Activated CD8-positive, alpha-beta memory T cell treated with anti-CD3 and anti-CD28 coated beads for 4 hours (primary cell): Measurements from ENCODE around the gene ACTR1B.
"Not testable (repeated sequence)": the region's sequence is repeated elsewhere in the genome, so short reads cannot be mapped to it uniquely, and the experiment has no call there.

ENCODE experiments used
- DNase-seq, 2 donors: peaks; one replicate each; pipeline ENCODE4 v3.0.0-alpha.2; 2020; ENCODE audit warnings: low read depth in 2 of 2

Gene ACTR1B

DNA sequence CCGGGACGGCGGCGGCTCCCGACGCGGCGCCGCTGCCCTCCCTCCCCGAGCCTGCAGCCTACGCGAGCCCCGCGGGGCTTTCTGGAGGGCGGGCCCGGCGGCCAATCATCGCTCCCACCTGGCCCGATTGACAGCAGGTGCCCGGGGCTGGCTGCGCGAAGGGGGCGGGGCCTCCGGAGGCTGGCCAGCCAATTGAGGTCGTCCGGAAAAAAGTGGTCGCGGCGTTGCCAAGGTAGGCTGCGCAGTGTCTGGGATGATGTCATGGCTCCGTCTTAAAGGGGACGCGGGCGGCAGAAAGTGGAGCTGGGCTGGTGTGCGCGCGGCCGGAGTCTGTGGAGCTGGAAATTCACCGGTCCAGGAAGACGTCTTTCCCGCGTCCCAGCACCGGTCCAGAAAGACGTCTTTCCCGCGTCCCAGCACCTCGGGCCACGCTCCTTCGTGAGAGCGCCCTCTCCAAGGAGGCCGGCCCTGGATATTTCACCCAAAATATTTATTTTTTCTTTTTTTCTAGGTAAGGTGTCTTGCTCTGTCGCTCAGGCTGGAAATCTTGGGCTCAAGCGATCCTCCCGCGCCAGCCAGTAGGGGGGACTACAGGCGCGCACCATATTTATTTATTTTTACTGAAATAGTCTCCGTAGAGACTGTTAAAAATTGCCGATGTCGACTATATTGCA lies at the start of gene ACTR1B:
Gene ACTR1B (minus strand): TSS at position 83 of the 674 bp plus-strand sequence. CDS start 154 bp downstream, outside the sequence.
- peak; percentile 91 to 96 for DNase-seq

DNA sequence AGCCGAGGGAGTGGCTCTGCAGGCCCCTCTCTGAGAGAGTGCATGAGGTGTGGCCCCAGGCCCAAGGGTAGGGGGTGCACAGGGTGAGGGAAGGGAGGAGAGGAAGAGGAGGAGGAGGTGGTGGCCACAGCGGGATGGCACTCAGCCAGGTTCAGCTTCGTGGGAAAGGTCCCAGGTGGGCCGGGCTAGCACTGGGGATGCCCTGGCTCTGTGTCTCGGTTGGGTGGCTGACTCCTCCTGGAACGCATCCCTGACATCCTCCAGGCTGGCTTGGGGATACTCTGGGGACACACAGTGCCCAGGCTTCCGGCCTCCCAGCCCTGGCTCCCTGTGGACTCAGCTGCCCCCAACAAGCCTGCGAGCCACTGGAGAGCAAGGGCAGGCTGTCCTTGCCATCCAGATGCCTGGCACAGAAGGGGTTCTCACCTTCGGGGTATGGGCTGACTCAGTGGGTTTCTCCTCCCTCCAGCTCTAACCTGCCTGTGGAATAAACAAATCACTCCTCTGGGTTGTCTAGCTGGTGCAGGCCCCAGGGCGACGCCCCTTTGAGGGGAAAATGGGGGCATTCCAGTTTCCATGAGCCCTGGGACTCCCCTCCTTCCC lies 49.0 kb upstream of the ACTR1B start:
- peak in 1 of 2 donors; percentile 58 for DNase-seq

DNA sequence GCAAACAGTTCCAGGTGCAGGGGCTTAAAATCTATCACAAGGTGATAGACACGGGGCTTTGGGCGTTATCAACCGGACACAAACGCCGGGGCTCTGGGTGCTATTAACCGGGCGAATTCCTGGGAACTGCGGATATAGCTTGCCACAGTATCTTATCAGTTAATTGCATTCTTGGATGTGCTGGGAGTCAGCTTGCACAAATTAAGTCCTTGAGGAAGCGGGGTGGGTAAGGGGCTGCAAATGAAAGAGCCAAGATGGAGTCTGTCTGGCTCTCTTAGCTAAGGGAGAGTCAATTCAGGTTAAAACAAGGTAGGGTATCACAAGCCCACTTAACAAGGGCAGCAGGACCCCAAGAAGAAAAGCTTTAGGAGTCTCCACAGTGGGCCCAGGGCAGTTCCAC lies 48.3 kb upstream of the ACTR1B start:
- not testable (repeated sequence) for DNase-seq

DNA sequence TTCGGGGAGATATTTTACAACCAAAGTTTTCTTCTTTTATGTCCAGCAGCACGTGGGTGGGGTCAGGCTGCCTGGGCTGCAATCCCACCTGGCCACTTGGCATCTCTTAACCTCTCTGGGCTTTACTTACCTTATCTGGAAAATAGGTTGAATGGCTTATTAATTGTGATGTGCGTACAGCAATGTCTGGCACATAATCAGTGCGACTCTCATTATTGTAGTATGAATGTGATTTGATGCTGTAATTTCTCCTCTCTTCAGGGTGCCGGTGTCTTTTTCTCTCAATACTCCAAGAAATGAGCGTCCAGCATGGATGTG lies 47.5 kb upstream of the ACTR1B start:
- DNase-seq, result no peak

DNA sequence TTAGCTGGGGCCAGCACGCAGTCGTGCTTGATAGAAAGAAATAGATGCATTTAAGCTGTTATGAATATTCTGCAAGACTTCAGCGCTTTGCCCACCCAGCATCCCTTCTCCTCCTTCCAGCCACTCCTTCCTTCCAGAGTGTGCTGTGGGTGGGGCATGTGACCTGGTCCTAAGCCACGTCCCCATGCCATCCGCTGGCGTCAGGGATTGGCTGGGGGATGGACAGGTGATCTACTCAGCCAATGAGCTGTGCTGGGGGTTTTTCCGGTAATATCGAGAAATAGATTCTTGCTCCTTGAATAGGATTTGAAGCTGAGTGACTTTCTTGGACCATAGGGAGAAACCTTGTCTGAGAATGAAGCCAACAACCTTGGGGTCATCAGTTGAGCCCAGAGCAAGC lies 44.8 kb upstream of the ACTR1B start:
- no peak for DNase-seq

DNA sequence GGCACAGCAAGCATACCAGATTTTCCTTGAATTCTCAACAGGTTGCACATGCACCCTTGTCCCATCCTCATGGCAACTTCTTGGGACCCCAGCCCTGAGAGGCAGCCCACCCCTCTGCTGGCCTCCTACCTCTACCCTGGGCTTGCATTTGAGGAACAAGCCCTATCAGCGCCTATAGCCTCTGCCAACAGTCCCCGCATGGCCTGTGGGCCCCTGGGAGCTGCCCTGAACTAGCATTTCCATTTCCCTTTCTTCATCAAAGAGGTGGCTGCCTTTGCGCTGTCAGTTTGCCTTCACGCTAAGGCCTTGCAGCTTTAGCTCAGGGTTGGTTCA lies 44.2 kb upstream of the ACTR1B start:
- no peak for DNase-seq

DNA sequence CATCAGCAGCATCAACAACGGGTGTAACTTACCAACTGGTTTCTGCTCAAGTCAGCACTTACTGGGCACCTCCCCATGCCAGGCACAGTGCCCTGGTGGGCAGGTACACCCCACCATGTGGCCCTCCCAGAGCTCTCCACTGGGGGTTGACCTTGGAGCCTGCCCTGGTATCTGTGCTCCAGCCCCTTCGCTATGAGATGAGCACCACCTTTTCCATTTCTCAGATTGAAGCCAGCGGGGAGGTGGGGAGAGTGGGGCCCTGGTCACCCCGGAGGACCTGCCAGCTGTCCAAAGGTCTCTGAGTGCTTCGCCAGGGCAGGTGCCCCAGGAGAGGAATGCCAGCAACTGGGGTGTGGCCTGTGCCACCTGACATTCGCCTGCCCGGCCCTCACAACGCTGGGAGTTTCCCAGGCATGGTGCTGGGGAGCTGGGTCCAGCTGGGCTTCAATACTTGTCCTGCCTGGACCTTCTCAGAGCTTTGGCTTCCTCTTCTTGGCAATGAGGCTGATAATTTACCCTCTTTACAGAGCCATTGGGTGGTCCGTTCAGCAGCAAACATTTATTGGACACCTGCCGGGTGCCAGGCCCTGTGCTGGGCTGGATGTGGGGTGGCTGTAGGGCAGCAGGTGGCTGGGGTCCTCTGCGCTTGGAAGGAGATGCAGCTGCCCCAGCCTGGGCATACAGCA lies 43.7 kb upstream of the ACTR1B start:
- DNase-seq, result no peak

DNA sequence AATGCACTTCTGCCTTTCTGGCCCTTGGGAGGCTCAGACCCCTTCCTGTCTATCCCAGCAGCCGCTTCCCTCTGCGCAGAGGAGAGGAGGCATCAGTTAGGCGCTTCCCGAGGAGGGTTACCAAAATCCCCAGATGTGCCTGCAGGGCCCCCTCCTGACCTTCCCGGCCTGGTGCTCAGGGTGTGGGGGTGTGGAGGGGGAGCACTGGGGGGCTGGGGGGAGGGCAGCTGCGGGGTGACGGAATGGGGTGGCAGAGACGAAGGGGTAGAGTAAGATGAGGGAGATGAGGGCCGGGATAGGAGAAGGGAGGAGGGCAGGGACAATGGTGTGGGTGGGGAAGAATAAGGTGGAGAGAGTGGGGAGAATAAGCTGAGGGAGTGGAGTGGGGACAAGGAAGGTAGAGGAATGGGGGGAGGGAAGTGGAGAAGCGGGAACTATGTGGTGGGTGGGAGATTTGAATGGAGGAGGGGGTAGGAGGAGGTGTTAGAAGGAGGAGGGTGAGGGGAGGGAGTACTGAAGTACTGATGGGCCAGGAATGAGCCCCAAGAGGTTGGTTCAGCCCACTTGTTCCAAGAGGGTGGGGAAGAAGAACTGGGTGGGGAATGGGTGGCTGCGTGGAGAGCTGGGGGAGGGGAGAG lies 43.0 kb upstream of the ACTR1B start:
- no peak for DNase-seq

DNA sequence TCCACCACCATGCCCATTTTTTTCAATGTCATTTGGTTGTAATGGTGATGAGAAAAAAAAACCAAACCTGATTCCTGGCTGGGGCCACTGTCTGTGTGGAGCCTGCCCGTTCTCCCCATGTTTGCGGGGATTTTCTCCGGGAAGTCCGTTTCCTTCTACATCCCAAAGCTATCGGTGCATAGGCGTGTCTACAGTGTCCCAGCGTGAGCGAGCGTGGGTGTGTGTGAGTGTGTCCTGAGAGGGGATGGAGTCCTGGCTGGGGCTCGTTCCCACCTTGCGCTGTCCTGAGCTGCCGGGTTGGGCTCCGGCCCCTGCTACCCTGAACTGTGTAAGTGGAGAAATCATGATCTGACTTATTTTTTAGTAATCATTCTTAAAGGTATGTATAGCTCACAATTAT lies 42.3 kb upstream of the ACTR1B start:
- no peak for DNase-seq

DNA sequence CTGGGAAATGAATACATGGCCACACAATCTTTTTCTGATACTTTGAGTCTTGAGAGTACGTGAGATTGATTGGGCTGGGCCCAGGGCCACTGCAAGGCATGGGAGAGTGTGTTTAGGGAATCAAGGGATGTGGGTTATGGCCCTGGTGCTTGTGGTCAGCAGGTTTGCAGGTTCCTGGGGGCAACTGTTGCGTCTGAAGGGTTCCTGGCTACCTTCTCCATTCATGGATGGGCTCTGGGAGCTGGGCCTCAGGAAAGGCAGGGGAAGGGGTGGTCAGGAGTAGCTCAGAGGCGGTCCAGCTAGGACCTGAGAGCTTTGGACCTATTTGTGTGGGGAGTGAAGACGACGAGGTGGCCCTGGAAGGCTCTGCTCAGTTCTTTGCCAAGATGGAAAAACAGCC lies 41.1 kb upstream of the ACTR1B start:
- DNase-seq, result no peak

DNA sequence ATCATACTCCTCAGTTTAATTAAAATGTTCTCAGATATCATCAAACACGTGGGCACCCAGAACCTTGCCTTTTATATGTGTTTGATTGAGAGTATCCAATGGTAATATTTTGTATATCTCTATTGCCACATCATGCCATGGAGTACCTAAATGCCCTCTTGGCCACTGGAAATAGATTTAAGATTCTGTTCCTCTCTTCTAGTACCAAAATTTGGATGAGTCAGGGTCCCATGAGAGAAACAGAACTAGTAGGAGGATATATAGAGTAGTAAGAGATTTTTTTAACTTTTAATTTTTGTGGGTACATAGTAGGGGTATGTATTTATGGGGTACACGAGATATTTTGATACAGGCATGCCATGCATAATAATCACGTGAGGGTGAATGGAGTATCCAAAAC lies 39.9 kb upstream of the ACTR1B start:
- DNase-seq, result no peak

DNA sequence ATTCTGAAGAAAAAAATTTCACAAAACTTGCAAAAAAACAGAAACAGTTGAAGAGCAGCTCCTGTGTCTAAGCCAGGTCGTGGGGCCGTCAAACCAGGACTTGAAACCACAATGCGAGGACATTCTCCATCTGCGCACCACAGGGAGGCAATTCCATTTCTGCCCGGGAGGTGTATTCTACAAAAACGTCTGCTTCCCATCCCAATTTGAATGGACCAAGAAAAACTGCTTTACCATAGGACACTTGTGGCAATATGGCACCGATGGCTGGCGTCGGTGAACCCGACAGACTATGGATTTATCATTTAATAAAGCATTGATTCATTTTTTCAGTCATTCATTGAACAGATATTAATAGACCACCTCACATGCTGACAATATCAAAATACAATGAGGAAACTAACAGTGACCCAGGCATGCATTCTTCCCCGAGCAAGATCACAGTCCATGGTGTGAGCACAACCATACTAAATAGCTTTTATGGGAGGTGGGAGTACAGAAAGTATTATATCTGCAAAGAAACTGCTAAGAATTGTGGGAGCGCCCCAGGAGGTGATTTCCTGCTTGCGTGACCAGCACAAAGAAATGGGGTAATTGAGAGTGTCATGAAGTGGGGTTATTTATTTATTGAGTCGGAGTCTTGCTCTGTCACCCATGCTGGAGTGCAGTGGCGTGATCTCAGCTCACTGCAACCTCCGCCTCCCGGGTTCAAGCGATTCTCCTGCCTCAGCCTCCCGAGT lies 39.1 kb upstream of the ACTR1B start:
- no peak for DNase-seq

DNA sequence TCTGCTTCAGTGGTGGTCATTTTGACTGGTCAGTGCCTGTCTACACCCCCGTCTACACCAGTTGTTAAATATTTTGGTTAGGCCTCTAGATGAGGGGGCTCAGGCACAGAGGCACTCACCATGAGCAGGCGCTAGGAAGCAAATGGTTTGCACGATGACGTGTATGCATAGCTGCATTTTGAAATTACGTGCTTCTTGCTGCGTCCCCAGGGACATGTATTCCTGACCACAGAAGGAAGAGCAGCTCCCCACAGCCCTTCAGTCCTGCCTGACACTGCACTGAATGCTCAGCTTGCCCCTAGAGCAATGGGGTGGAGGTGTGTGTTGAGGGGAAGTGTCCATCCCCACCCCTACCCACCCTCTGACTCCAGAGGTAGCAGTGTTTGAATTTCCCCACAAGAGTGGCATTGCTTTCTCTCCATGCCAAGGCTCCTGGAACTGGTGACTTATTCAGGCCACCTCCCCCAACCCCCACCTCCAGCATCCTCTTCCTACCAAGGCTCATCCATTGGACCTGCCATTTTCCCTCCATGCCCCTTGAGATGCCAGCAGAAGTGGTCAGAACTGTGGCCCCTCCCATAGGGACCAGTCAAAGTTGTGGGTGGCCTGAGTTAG lies 38.1 kb upstream of the ACTR1B start:
- no peak for DNase-seq

DNA sequence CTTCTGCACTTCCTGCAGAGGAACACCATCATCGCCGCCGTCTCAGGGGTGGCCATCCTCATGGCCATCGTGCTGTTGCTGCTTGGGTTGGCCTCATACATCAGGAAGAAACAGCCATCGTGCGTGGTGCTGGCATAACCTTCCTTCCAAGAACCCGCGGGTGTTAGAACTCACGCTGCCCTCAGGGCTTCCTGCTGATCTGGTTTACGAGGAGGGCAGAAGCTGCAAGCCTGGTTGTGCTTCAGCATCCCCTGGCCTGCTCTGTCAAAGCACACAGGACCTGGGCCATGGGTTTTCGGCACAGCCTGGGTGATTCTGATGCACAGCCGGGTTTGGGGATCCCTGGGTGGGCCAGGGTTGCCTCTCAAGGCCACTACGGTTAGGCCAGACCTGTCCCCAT lies 37.3 kb upstream of the ACTR1B start:
- no peak for DNase-seq

DNA sequence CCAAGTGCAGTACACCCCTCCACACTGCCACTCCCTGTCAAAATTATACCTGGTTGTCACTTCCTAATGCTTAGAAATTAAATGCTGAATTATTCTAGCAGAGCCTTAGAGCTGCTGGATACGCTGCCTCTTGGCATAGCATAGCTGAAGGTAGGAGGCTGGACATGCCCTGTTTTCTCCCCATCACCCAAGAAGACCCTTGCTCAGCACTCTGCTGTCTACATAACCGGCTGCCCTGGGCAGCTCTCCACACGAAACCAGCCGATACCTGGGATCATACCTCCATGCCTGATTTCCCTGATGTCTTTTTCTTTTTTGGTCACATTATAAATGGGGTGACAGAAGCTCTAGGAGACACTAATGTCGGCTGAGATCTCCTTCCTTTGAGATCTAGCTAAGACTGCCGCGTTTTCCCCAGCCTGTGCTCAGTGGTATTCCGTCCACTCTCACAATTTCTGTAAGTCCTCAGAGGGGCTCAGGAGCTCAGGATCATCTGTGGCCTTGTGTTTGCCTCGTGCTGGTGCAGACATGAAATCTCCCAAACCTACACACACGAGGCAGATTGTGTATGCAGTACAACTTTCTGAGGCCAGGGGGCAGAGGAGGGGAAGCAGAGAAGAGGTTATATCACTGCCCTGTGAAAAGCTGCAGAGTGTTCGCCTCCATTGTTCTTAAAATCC lies 36.1 kb upstream of the ACTR1B start:
- DNase-seq, result no peak

DNA sequence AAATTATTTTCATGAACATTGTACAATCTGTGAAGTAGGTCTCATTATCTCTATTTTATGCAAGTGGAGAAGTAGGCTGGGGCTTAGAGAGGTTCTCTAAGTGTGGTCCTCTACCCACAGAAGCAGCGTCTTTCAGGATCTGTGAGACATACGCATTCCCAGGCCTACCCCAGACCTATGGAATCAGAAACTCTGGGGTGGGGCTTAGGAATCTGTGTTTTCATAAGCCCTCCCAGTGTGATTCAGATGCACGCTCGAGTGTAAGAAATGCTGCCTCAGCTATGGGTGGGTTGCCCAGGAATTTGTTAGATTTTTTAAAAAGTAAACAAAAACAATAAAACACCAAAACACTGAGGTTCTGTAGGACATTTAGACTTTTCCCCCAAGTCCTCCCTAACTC lies 34.7 kb upstream of the ACTR1B start:
- DNase-seq, result no peak

DNA sequence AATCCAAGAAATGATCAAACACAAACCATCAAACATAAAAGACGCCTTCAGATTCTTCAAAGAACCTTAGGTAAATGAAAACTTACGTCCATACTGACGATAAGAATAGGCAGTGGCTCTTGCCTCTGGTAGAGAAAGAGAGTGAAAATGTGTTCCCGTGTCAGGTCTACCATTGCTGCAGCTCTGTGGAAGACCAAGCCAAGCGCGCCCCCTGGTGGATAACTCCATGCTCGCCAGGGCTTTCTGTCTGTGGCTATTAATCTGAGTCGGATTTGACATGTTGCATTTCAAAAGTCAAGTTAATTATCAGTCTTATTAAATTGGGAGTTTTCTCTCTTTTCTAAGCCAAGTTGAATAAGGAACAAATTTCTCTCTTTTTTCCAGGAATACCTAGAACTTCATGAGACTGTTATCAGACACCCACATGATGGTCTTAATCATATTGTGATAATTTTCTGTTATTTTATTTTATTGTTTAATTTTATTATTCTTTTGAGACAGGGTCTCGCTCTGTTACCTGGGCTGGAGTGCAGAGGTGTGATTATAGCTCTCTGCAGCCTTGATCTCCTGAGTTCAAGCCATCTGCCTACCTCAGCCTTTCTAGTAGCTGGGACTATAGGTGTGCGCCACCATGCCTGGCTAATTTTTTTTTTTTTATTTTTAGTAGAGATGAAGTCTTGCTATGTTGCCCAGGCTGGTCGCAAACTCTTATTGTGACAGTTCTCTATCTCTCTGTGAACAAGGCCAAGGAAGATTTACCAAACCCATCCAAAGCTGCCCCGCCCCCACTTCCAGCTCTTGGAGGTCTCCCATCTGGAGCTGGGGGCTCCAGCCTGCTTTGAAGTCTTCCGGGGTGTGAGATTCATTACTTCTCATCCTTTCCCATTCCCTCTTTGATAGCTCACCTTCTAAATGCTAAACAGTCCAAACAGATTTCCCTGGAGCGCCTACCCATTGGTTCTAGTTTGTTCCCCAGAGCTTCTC lies 33.7 kb upstream of the ACTR1B start:
- peak; percentile 82 to 90 for DNase-seq

DNA sequence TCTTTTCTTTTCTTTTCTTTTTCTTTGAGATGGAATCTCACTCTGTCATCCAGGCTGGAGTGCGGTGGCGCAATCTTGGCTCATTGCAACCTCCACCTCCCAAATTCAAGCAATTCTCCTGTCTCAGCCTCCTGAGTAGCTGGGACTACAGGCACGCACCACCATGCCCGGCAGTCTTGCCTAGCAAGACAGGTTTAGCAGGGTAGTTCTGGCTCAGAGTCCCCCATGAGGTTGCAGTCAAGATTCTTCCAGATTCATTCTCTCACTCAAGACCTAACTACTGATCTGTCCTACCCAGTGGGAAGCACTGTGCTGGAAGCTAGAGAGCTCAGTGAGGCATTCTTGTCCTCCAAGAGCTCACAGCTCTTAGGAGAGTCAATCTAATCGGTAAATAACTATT lies 31.9 kb upstream of the ACTR1B start:
- no peak for DNase-seq

DNA sequence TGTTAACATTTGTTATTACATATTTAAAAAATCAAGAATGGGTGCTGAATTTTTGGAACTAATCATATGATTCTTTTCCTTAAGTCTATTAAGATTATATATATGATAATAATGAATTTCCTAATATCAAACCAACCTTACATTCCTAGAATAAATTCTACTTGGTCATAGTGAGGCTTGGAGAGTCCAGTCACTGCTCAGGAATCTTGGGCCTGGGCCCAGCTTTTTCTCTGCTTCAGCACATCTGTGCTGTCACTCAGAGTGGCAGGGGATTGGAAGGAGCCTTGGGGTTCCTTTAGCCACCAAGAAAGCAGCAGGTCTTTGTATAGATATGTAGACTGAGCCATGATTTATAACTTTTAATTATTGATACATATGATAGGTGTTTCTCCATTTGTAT lies 29.6 kb upstream of the ACTR1B start:
- DNase-seq, result no peak

DNA sequence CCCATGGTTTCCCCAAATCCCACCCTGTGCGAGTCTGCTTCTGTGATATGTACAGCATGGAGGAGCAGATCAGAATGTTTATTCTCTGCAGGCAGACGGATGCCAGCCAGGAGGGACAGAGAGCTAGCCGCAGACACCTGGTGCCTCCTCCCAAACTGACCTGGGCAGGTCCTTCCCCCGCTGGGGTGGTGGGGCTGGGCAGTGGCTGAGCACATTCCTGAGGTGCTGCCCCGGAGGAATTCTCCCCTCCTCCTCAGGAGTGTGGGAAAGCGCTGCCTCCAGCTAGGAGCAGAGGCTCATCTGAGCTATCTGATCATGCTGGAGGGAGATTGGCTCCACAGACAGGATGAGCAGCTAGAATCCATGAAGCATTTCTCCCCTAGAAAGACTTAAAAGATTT lies 27.3 kb upstream of the ACTR1B start:
- DNase-seq, result no peak
